Stimulated activated CD4-positive, alpha-beta T cell treated with anti-CD3 and anti-CD28 coated beads, Interleukin-1b, Interleukin-23, amount 100 ng/mL, for 48 hours (primary cell): Measurements from ENCODE around the gene UQCRC1.

Experiments used
- DNase-seq: peaks from one replicate; pipeline ENCODE4 v3.0.0-alpha.2; 2020

UQCRC1 gene

GRCh38 chr3:48598323-48599076, 10.9 kb downstream of the UQCRC1 start:
- no peak for DNase-seq

DNA sequence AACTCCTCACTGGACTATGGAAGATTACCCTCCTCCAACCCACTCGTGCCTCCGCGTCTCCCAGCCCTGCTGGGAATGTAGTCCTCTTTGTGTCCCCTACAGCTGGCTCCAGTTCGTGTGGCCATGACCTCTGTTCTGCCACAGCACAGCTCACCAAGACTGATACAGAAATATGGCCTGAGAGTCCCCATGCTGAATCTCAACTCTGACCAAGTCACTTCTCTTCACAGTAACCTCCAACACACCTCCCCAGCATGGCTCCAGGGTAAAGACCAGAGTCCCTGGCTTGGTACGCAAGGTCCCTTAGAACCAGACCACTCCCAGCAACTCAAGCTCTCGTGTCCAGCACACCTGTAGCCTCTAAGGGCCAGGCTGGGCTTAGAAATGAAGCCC, 12.0 kb downstream of the UQCRC1 start:
- no peak for DNase-seq

- no peak for DNase-seq
Observed at GRCh38 chr3:48596676-48597407, 12.6 kb downstream of the UQCRC1 start.

GRCh38 chr3:48596157-48596556, 13.3 kb downstream of the UQCRC1 start:
- DNase-seq = no peak

DNA sequence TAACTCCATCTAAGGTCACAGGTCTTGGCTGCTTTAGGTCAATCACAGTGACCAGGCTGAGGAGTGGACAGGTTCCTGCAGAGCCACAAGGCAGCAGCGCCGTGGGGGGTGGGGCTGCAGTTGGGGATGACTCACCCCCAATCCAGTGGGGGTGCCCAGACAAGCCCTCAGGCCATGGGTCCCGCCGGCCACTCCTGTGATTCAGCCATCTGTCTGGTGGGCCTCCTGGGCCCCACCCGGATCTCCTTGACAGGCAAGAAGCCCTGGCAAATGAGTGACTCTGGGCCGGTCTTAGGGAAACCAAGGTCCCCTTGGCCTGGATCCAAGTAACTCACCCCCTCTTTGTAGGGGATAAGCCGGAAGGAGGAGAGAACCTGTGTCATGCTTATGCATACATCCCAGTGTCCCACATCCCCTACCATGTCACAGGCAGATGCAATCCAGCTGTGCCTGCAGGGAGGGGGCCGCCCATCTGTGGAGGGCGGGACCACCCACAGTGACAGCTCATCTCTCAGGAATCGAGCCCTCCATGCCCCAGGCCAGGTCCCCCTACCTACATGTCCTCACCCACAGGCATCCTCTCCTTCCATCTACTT, 13.8 kb downstream of the UQCRC1 start:
- DNase-seq = no peak

DNA sequence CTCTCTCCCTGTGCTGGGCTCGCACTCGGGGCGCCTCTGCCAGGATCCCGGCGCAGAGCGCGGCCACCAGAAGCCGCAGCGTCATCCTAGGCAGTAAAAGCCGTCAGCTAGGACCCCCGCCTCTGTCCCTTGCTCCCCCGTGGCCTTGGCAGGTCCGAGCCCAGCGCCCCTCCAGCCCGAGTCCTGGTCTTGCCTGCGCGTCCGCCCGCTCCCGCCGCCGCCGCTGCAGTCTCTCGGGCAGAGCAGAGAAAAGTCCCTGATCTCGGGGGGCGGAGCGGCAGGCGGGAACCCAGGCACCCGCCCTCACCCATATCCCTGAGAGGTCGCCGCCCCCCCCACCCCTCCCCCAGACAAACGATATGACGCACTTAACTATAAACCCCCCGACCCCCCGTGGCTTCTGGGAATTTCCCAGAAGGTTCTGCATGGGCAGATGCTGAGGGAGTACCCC, 14.3 kb downstream of the UQCRC1 start, which contains the start of gene COL7A1:
TSS of gene COL7A1 (minus strand) at position 255 of the 451 bp plus-strand sequence. CDS start at position 85, 170 bp downstream.
- no peak for DNase-seq

GRCh38 chr3:48594417-48595049, 14.9 kb downstream of the UQCRC1 start:
- DNase-seq = no peak

- no peak for DNase-seq
Observed at GRCh38 chr3:48593337-48593736, 16.1 kb downstream of the UQCRC1 start.

DNA sequence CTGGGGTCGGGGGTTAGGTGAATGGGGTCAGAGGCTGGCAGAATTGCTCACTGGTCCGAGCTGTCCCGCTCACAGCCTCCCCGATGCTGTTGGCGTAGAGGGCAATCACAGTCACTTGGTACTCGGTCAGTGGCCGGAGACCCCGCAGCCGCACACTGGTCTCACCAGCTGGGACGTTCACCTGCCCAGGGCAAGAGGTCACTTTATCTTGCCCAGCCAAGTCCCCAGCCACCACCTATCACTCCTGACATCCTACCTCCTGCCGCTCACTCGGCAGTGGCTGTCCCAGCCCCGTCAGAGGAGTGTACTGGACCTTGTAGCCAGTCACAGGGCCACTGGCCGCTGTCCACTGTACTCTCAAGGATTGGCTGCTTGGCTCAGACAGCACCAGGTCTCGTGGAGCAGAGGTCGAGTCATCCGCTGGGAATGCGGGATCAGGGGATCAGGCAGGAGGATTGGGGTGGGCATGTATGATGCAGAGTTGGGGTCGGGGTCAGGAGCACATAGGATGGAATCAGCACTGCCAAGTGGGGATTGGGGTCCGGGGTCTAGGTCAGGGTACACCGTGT, 16.8 kb downstream of the UQCRC1 start:
- no peak for DNase-seq

- DNase-seq = no peak
Observed at GRCh38 chr3:48591886-48592518, 17.4 kb downstream of the UQCRC1 start.

GRCh38 chr3:48591436-48591835, 18.0 kb downstream of the UQCRC1 start:
- no peak for DNase-seq

DNA sequence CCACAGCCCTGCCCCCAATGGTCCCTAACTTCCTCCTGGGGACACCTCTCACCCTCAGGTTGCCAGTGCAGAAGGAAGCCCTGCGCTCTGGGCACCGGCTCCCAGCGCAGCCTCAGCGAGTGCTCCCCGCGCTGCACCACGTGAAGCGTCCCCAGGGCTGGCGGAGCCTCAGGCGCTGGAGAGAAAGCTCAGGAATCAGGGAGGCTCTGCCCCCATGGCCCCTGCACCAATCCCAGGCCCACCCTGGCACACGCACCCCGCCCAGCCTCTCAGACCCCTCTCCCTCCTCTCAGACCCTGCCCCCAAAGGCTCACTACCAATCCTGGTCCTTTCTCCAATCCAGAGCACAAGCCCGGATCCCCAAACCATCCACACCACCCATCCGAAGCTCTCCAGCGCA, 21.2 kb downstream of the UQCRC1 start:
- no peak for DNase-seq

- no peak for DNase-seq
Observed at GRCh38 chr3:48587686-48588085, 21.8 kb downstream of the UQCRC1 start.

- no peak for DNase-seq
Observed at GRCh38 chr3:48585411-48585810, 24.0 kb downstream of the UQCRC1 start.

- no peak for DNase-seq
Observed at GRCh38 chr3:48584836-48585235, 24.6 kb downstream of the UQCRC1 start.

DNA sequence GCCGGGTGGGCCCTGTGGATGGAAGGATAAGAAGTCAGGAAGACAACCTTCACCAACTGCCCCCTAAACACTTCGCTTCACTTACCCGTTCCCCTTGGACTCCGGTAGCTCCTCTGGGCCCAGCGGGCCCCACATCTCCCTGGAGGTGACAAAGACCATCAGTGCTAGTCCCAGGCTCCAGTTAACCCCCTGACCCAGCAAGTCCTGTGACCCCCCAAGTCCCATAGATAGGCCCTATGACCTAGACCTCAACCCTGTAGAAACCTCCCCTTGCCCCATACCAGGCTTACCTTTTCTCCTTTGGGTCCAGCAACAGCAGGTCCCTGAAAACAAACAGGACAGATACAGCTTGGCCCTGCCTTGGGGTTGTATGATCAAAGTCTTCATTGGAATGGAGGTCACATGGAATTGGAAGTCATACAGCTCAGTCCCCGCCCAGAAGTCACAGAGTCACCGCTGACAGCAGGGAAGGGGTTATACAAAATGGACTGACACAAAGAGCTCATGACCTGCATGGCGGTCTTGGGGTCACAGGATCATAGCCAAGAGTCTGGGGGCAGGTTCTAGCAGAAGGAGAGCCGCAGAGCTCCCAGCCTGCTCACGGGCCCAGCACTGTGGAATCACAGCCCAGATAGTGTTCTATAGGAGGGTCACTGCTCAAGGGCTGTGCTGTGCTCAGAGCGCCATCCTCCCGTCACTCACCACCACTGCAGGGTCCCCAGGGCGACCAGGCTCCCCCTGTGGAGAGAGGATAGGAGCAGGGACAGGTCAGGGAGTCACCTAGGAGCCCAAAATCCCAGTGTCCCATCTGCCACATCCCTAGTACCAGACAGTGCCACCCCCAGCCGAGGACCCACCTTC, 27.6 kb downstream of the UQCRC1 start:
- DNase-seq = no peak

GRCh38 chr3:48576647-48577046, 32.8 kb downstream of the UQCRC1 start:
- DNase-seq = no peak

DNA sequence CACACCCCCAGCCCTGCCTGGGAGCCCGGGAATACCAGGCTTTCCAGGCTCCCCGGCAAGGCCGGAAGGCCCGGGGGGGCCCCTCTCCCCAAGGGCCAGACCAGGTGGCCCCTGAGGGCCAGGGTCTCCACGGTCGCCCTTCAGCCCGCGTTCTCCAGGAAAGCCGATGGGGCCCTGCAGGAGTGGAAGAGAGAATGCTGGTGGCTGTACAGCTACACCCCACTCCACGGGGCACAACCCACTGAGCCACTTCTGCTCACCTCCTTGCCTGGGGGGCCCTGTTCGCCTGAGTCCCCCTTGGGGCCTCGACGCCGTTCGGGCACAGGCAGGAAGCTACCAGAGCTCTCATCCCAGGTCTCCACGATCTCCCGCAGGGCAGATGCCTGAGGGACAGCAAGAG, 34.1 kb downstream of the UQCRC1 start:
- no peak for DNase-seq

DNA sequence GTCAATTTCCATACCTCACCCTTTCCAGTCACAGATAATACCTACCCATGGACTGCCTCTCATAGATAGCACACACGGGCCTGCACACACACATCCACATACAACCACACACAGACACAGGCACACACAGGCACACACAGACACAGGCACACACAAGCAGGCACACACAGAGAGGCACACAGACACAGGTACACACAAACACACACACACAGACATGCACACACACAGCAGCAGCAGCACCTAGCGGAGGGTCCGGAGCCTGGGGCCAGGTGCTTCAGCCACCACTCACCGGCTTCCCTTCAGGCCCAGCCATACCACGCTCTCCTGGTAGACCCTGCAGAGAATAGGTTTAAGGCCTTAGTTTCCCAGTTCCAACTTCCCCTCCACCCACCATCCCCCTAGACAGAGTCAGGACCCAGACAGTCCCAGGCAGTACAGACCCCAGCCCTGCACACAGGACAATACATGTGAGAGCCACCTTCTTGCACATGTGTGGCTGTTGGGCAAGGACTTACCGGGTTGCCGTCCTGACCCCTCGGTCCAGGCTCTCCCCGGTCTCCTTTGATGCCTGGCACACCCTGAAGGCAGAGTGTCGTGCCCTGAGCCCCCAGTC, 35.4 kb downstream of the UQCRC1 start:
- DNase-seq = no peak

DNA sequence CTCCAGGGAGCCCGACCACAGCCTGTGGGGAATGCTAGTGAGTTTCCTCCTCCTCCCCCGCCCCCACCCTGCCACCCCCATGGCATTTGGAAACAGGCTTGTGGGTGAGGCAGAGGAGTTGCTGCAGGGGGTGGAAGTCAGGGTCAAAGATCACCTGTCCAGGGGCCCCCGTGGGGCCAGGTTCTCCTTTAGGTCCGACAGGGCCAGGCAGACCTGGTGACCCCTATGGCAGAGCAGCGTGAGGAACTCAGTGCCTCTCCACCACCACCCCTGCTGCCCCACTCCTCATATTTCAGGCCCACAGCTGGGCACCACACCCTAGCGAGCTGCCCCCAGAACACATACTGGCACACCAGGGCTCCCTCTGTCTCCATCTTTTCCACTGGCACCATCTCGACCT, 36.9 kb downstream of the UQCRC1 start:
- DNase-seq = no peak

GRCh38 chr3:48571938-48572337, 37.5 kb downstream of the UQCRC1 start:
- no peak for DNase-seq
